Ramos (cell line): ENCODE measurements around the gene RAD23B.
"Not testable (repeated sequence)": the region's sequence is repeated elsewhere in the genome, so short reads cannot be mapped to it uniquely, and the experiment has no call there.

Experiments used
- in situ Hi-C: fragments of 300-500 bp; cut with MboI; formaldehyde crosslinking; loops from one replicate; pipeline ENCODE4 v1.14.3; 2022; ENCODE audit warnings: low sequenced_read_pairs; ENCODE audit not compliant: unreplicated experiment

The RAD23B gene

DNA sequence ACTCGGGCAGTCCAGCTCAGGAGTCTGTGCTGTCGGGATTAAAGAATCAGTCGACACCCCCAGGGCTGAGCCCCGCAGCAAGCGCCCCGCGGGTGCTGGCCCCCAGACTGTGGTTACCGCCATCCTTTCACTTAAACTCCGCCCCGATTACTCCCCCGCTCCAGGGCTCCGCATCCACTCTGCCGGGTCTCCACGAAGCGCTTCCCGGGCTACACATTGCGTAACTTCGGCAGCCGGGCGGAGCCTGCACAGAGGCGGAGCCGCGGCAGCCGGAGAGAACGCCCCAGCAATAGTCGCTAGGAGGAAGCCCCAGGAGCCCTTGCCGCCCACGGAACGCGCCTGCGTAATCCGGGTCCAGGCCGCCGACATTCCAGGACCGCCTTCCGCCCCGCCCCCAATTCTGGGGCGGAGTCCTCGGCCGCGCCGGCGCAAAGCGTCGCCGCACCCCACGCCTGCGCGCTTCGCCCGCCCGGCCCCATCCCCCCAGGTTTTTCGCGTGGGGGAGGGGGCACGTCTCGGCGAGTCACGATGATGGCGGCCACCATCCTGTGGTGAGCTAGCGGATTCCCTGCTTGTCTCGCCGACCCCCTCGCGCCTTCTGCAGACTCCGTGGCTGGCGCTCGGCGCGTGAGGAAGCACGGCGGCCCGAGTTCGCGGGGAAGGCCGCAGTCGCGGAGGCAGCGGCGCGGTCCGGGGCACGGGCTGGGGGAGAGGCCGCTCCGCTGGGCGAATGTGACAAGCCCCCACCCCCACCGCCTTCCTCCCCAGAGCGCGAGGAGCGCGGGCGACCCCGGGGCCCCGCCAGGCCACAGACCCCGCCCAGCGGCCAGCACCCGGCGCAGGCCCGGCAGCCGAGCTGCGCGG, at the start of gene RAD23B:
Gene RAD23B (plus strand): TSS at position 521 of the 864 bp plus-strand sequence. CDS start 351 bp downstream, outside the sequence.
- in situ Hi-C loops = no loop called here

DNA sequence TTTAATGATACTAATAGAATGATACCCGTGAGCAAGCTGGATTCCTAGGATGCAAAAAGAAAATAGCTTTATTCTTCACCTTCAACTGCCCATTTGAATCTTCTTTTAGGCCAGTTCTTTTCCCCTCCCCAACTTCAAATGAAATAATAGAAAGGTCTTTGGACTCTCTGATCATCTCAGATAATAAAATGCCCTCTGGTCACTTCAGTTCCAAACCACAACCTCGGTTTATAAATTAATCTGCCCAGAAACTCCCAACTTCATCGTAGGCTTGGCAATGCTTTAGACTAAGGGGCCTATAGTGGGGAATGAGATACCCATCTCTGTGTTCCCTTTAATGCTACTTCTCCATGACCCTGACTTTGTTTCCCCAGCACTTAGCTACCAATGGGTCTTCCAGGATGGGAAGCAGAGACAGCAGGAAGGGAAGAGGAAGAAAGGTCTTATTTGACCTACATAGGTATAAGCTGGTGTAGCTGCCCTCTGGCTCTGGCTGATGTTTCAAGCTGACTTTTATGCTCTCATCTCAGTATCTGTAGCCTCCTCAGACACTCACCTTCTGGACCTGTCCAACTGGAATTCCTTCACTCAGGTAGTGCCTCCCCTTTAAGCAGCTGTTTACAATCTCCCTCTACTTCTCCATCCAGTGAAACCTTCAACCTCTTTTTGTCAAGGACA, 47.2 kb upstream of the RAD23B start:
- in situ Hi-C loops = no loop called here

GRCh38 chr9:107237873-107238272, 45.2 kb upstream of the RAD23B start:
- in situ Hi-C loops = no loop called here

DNA sequence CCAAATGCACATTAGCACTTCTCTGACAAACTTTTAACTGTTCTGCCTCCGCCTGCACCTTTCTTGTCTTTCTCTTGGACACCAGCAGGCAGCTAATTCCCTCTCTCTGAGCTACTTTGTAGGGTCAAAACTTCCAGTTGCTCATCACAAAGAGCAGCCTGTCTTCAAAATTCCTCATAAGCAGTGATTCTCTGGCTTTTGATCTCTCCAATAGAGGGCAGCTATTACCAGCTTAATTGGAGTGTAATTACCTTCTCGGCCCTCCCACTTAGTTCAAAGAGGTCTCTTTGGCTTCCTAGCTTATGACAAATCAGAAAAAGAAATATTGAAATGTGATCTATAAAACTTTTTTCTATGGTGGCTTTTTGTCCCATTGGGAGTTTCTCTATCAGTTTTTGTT, 43.6 kb upstream of the RAD23B start:
- in situ Hi-C loops = no loop called here

GRCh38 chr9:107240260-107240659, 42.8 kb upstream of the RAD23B start:
- in situ Hi-C loops = no loop called here

DNA sequence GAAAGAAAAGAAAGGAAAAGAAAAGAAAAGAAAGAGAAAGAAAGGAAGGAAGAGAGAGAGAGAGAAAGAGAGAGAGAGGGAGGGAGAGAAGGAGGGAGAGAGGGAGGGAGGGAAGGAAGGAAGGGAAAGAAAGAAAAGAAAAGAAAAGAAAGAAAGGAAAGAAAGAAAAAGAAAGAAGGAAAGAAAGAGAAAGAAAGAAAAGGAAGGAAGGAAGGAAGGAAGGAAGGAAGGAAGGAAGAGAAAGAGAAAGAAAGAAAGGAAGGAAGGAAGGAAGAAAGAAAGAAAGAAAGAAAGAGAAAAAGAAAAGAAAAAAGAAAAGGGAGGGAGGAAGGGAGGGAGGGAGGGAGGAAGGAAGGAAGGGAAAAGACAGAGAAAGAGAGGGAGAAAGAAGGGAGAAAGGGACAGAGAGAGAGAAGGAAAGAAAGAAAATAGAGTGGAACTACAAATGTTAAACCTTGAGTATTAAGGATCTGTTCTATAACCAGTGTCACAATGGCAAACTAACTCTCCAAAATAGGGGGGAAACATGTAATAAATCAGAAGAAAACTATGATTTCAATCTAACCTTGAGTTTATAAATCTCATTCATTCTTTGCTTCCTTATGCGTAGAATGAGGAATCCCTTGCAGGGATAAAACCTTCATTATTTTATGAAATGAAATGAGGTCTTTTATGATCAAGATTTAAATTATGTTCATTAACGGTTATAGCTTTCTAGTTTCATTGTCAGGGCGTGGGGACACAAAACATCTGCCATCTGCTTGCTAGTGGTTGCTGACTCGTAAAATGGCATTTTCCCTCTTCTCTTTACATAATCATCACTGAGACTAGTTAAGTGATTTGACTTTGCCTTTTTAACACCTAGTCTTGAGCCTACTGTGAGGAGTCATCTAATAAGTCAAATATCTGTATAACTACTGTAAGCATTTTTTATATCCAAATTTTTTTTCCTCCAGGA, 40.7 kb upstream of the RAD23B start:
- in situ Hi-C loops = no loop called here

DNA sequence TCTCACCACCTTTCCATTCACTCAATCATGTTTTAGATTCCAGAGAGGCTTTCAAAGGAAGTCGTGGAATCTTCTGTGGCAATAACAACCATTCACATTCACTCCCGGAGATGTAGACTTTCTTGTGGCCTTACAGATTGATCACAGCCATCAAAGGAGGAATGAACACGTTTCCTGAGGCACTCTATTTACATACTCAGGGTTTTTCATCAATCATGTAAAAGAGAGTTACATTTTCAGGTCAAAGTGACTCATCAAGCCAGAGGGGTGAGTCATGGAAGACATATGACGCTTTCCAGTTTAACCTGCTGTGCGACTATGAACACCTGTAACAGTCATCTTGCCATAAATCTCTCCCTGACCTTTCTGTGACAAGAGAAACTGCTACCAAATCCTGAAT, 39.3 kb upstream of the RAD23B start:
- in situ Hi-C loops = no loop called here

DNA sequence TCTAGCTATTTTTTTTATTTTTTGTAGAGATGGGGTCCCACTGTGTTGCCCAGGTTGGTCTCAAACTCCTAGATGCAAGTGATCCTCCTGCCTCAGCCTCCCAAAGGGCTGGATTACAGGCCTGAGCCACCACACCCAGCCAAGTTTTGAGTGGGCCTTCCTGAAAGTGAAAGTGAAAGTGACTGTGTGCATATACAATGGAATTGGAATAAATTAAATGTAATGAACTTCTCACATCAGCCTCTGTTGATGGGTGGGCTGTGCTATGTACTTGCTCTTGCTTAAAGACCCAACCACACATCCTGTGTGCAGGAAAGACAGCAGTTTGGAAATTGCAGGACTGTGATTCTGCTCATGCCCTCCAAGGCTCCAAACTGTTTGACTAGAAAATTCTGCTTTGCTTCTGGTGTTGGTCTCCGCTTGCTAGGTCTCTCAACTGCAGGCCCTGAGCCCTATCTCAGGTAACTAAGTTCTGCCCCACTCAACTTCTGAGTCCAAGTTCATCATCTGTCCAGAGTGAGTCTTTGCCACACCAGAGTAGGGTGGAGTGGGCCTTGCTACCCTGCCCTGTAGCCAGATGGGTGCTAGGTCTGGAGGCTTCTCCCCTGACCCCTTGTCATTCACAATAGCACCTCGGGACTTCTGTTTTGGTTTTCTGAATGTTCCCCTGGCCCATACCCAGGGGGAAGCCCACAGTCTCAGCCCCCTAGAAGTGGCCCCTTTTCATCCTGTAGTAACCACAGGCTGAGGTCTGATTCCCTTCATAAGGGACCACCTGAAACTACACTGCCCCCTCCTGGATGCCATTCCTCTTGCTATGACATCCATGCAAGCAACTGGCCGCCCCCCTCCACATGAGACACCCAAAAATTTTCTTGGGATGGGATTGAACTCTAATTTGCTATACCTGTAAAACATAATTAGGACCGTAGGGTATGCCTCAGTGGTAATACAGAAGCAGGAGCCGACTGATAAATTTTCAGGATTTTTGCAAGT, 36.5 kb upstream of the RAD23B start:
- in situ Hi-C loops = no loop called here

- in situ Hi-C loops = no loop called here
Observed at GRCh38 chr9:107248714-107249113, 34.4 kb upstream of the RAD23B start.

GRCh38 chr9:107249131-107249533, 33.9 kb upstream of the RAD23B start:
- in situ Hi-C loops = no loop called here

GRCh38 chr9:107249665-107250285, 33.3 kb upstream of the RAD23B start:
- in situ Hi-C loops = no loop called here

DNA sequence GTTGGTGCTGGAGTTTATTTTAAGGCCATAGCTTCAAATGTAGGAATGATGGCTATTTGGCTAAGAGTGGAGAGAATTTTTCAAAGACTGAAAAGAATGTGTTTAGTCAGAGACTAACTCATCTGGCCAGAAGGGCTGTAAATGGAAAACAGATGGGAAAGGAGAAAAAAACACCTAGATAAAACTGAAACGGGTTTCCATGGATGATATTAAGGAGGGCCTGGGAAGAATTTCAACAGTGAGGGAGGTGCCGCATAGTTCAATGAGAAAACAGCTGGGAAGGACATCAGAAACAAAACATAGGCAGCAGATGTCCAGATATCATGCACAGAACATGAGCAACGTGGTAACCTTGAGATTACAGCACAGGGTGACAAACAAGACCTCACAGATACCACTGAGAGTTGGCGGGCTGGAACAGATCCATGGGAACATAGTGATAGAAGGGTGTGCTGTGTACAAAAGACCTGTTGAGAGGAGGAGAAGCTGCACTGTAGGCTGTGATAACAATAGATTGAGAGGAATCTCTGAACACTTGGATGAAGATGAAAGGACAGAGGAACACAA, 31.2 kb upstream of the RAD23B start:
- in situ Hi-C loops = no loop called here

DNA sequence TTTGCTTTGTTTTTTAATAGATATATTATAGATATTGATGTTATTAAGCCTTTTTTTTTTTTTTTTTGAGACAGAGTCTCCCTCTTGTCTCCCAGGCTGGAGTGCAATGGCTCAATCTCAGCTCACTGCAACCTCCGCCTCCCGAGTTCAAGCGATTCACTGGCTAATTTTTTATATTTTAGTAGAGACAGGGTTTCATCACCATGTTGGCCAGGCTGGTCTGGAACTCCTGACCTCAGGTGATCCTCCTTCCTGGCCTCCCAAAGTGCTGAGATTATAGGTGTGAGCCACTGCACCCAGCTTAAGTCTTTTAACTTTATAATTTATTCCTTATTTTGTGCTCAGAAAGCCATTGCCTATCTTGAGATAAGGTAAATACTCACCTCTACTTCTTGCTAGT, 24.2 kb upstream of the RAD23B start:
- in situ Hi-C loops = no loop called here

DNA sequence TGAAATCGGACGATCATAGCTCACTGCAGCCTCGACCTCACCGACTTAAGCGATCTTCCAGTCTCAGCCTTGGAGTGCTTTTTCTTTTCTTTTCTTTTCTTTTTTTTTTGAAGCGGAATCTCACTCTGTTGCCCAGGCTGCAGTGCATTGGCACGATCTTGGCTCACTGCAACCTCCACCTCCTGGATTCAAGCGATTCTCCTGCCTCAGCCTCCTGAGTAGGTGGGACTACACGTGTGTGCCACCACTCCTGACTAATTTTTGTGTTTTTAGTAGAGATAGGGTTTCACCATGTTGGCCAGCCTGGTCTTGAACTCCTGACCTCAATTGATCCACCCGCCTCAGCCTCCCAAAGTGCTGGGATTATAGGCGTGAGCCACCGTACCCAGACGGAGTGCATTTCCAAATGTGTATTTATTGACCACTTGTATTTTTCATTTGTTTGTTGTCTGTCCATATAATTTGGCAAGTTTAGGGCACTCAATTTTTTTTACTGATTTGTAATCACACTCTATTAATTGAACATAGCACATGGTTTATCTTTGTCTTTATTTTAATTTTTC, 23.2 kb upstream of the RAD23B start:
- in situ Hi-C loops = not testable (repeated sequence)

DNA sequence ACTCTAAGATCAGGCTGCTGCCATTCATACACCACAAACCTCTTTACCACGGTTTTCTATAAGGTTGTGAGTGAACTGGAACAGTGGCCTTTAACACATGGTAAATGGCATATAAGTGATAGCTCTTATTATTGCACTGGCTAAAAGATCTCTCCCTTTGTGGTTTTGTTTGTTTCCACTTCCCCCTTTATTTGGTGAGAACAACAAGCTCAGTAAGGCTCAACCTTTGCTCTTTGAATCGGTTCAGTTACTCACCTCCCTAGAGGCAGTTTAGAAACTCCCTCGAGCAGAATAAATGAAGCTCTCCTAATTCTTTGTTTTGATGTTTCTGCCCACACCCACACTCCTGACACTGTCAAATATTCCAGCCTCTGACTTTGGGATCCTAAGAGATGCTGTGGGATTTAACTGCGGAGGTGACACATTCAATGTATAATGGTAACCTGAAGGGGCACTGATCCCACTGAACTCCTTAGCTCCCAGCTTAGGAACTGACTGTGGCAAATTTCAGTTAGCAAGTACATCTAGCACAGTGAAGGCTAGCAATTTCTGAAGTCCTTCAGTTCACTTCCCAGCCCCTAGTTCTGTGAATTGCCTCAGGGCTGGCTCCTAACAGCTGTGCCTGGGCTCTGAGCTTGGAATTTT, 22.5 kb upstream of the RAD23B start:
- in situ Hi-C loops = no loop called here

DNA sequence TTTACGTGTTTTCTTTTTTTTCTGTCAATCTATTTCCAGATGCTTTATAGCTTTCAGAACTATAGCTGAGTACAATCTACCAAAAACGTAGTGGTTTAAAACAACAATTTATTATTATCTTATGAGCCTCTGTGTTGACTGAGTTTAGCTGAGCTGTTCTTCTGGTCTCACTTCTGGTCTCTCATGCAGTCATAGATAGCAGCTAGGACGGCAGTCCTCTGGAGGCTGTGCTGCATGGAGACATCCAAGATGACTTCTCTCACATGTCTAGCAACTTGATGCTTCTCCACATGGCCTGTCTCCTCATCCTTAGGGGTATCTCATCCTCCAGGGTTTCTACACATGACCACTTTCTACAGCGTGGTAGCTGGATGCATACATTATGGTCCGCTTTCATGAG, 22.0 kb upstream of the RAD23B start:
- in situ Hi-C loops = no loop called here

DNA sequence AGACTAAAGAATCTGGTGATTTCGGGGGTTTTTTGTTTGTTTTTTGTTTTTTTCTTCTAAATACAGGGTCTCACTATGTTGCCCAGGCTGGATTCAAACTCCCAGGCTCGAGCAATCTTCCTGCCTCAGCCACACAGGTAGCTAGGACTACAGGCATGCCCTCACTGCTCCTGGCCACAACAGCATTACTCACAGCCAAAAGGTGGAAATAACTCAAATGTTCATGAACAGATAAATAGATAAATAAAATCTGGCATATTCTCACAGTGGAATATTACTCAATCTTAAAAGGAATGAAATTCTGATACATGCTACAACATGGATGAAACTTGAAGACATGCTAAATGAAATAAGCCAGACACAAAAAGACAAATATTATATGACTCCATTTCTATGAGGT, 19.8 kb upstream of the RAD23B start:
- in situ Hi-C loops = no loop called here
